ENCODE results near the gene ARPIN. TPM values are rescaled to one million over a fixed set of nuclear protein-coding genes. Genes with fewer than 3 reads are reported as not detected.

The ARPIN gene
- polyA plus RNA-seq, 2 of the 4 experiments (the other 2 are of a cell fraction) = 17.2 to 20.3 TPM

DNA sequence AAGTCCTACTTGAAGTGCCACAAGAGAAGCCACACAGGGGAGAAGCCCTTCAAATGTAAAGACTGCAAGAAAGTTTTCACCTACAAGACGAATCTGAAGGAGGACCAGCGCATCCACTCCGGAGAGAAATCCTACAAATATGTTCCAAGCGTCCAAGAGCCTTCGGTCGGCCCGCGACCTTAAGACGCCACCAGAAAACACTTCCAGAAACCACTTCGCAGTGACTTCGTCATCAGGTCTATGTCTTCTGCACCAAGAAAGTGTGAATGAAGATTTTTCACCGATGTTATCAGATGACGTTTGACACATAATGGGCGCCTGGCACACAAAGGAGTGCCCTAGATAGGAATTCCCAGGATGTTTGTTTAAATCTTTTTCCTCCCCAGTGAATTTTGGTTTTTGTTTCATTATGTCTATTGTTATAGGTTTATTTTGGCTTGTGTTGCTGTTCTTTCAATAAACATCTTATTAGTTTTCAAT, 24.1 kb upstream of the ARPIN start:
- no peak overlapping the region for H3K4me3 ChIP-seq
- 88% methylated on average over 14 of the region's 14 CpGs for WGBS (ENCODE audit: missing lambda C conversion rate)
- no peak overlapping the region for H3K27ac ChIP-seq
- no peak overlapping the region for H3K4me2 ChIP-seq
- POLR2A ChIA-PET = no interaction called here
- no peaks in the 10 kb centered on the region for H3K4me1 ChIP-seq
- no peaks in the 10 kb centered on the region for H3K9me3 ChIP-seq
- TF ChIP-seq, protein P1, sequence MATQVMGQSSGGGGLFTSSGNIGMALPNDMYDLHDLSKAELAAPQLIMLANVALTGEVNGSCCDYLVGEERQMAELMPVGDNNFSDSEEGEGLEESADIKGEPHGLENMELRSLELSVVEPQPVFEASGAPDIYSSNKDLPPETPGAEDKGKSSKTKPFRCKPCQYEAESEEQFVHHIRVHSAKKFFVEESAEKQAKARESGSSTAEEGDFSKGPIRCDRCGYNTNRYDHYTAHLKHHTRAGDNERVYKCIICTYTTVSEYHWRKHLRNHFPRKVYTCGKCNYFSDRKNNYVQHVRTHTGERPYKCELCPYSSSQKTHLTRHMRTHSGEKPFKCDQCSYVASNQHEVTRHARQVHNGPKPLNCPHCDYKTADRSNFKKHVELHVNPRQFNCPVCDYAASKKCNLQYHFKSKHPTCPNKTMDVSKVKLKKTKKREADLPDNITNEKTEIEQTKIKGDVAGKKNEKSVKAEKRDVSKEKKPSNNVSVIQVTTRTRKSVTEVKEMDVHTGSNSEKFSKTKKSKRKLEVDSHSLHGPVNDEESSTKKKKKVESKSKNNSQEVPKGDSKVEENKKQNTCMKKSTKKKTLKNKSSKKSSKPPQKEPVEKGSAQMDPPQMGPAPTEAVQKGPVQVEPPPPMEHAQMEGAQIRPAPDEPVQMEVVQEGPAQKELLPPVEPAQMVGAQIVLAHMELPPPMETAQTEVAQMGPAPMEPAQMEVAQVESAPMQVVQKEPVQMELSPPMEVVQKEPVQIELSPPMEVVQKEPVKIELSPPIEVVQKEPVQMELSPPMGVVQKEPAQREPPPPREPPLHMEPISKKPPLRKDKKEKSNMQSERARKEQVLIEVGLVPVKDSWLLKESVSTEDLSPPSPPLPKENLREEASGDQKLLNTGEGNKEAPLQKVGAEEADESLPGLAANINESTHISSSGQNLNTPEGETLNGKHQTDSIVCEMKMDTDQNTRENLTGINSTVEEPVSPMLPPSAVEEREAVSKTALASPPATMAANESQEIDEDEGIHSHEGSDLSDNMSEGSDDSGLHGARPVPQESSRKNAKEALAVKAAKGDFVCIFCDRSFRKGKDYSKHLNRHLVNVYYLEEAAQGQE (IDR thresholded peaks at IDR 0.05) = no peak
- no peak for TF ChIP-seq CEBPB (IDR thresholded peaks at IDR 0.05)
- TF ChIP-seq ZFP36 (IDR thresholded peaks at IDR 0.05; ENCODE audit: borderline replicate concordance, partially characterized antibody) = no peak
- TF ChIP-seq MYC (IDR thresholded peaks at IDR 0.05; ENCODE audit: borderline replicate concordance, low read length) = no peak
- TF ChIP-seq HOXB13 (CRISPR knock-in tag; IDR thresholded peaks at IDR 0.05; ENCODE audit: low read depth) = no peak
- no peak for TF ChIP-seq RCOR1 (IDR thresholded peaks at IDR 0.05; ENCODE audit: low read depth, low read length)
- TF ChIP-seq RNF2 (IDR thresholded peaks at IDR 0.05; ENCODE audit: borderline replicate concordance, low read depth) = no peak
- no peak for TF ChIP-seq KDM5A (IDR thresholded peaks at IDR 0.05)
- TF ChIP-seq HOXB5 (CRISPR knock-in tag; IDR thresholded peaks at IDR 0.05) = no peak
- TF ChIP-seq PHF8 (IDR thresholded peaks at IDR 0.05; ENCODE audit: borderline replicate concordance, low read depth) = no peak
- no peak for TF ChIP-seq CHD2 (IDR thresholded peaks at IDR 0.05; ENCODE audit: low read length, partially characterized antibody)
- no peak for TF ChIP-seq RARB (CRISPR knock-in tag; IDR thresholded peaks at IDR 0.05)
- TF ChIP-seq RFX5 (IDR thresholded peaks at IDR 0.05) = no peak
- no peak for TF ChIP-seq FOSB (CRISPR knock-in tag; IDR thresholded peaks at IDR 0.05)
- no peak for TF ChIP-seq JUNB (IDR thresholded peaks at IDR 0.05)
- no peak for TF ChIP-seq MAFK (IDR thresholded peaks at IDR 0.05; ENCODE audit: partially characterized antibody)
- FAIRE-seq (no peak), ATAC-seq (no peak), DNase-seq (ENCODE audit: low read depth in 1 of 2, low spot score in 1 of 2) (no peak)
- CTCF ChIA-PET = interaction anchor here (0.7 to 2.3 kb wide), 6 partner anchors 19 to 135 kb away, joined by 3 to 8 read pairs (median 4); no protein-coding TSS in a partner anchor

DNA sequence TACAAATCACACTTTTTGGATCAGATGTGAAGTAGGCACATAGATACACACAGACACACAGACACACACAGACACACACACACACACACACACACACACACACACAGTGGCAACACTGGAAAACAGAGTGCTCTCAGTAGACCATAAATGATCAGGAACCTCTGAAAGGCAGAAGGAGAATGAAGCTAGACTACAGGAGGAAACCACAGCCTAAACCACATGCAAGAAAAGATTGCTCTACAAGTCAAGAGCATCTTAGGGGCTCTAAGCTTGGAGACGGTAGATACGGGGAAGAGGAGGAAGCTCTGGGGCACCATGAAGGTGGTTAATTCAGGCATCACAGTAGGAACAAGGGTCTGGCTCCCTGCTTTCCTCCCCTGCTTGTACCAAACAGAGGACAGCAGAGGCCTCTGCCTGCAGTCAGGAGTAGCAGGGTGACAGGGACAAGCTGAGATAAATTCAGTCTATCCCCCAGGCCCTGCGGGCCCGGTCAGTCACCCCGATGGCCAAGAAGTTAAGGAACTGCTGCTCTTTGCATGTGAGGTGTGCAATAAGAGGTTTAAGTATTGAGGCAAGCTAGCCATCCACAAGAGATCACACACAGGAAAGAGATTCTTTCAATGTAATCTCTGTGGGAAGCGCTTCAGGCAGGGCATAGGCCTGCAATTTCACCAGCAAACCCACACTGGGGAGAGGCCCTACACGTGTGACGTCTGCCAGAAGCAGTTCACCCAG, 23.5 kb upstream of the ARPIN start:
- Histone ChIP-seq H3K27ac (no peak overlapping the region), H3K9me3 (no peaks in the 10 kb centered on the region), H3K4me3 (no peak overlapping the region), H3K4me2 (no peak overlapping the region), H3K4me1 (no peaks in the 10 kb centered on the region)
- WGBS (ENCODE audit: missing lambda C conversion rate) = 87% methylated on average over 8 of the region's 8 CpGs
- no peak for TF ChIP-seq FOXS1 (CRISPR knock-in tag; IDR thresholded peaks at IDR 0.05)
- no peak for TF ChIP-seq MYC (IDR thresholded peaks at IDR 0.05; ENCODE audit: borderline replicate concordance, low read length)
- TF ChIP-seq JUN (IDR thresholded peaks at IDR 0.05) = no peak
- TF ChIP-seq, protein P2, sequence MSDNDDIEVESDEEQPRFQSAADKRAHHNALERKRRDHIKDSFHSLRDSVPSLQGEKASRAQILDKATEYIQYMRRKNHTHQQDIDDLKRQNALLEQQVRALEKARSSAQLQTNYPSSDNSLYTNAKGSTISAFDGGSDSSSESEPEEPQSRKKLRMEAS (IDR thresholded peaks at IDR 0.05) = no peak
- TF ChIP-seq, protein P3, sequence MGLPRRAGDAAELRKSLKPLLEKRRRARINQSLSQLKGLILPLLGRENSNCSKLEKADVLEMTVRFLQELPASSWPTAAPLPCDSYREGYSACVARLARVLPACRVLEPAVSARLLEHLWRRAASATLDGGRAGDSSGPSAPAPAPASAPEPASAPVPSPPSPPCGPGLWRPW (IDR thresholded peaks at IDR 0.05) = no peak
- no peak for TF ChIP-seq CBX8 (IDR thresholded peaks at IDR 0.05)
- TF ChIP-seq, protein P1 (IDR thresholded peaks at IDR 0.05) = no peak
- TF ChIP-seq TFCP2L1 (CRISPR knock-in tag; IDR thresholded peaks at IDR 0.05) = no peak
- TF ChIP-seq NR3C1 (IDR thresholded peaks at IDR 0.05) = no peak
- no peak for TF ChIP-seq CBX2 (IDR thresholded peaks at IDR 0.05; ENCODE audit: borderline replicate concordance, low read depth)
- TF ChIP-seq, protein P4, sequence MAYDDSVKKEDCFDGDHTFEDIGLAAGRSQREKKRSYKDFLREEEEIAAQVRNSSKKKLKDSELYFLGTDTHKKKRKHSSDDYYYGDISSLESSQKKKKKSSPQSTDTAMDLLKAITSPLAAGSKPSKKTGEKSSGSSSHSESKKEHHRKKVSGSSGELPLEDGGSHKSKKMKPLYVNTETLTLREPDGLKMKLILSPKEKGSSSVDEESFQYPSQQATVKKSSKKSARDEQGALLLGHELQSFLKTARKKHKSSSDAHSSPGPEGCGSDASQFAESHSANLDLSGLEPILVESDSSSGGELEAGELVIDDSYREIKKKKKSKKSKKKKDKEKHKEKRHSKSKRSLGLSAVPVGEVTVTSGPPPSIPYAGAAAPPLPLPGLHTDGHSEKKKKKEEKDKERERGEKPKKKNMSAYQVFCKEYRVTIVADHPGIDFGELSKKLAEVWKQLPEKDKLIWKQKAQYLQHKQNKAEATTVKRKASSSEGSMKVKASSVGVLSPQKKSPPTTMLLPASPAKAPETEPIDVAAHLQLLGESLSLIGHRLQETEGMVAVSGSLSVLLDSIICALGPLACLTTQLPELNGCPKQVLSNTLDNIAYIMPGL (CRISPR knock-in tag; IDR thresholded peaks at IDR 0.05; ENCODE audit: borderline replicate concordance) = no peak
- no peak for TF ChIP-seq HDAC2 (IDR thresholded peaks at IDR 0.05)
- TF ChIP-seq HEYL (CRISPR knock-in tag; IDR thresholded peaks at IDR 0.05) = no peak
- no peak for TF ChIP-seq CEBPB (IDR thresholded peaks at IDR 0.05)
- CTCF ChIA-PET = interaction anchor here (0.7 to 2.3 kb wide), 5 partner anchors 18 to 135 kb away, joined by 3 to 8 read pairs (median 3); no protein-coding TSS in a partner anchor
- peak; percentile 23 to 31; a peak in 3 of 6 replicates for ATAC-seq
- FAIRE-seq = no peak
- no peak for DNase-seq (ENCODE audit: low read depth in 1 of 2, low spot score in 1 of 2)
- POLR2A ChIA-PET = no interaction called here

Data from A549 (cell line).